ENCODE measurements around the gene CLIC3.

DNA sequence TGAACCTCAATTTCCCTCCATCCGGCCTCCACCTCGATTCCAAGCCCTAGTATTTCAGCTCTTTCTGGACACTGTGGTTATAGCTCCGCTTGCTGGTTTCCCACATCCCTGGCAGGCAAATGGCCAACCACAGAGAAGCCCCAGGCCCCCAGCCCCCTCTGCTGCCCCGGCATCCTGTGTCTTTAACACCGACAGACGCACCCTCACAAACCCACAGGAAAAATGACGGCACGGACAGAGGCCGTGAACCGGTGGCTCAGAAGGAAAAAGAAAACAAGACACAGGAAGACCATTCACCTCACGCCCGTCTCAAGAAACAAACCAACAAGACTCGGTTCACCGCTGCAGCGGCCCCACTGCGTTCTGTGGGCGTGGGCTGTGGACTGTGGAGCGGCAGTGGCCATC, 1.5 kb upstream of the CLIC3 start:
- TF ChIP-seq, protein P1, sequence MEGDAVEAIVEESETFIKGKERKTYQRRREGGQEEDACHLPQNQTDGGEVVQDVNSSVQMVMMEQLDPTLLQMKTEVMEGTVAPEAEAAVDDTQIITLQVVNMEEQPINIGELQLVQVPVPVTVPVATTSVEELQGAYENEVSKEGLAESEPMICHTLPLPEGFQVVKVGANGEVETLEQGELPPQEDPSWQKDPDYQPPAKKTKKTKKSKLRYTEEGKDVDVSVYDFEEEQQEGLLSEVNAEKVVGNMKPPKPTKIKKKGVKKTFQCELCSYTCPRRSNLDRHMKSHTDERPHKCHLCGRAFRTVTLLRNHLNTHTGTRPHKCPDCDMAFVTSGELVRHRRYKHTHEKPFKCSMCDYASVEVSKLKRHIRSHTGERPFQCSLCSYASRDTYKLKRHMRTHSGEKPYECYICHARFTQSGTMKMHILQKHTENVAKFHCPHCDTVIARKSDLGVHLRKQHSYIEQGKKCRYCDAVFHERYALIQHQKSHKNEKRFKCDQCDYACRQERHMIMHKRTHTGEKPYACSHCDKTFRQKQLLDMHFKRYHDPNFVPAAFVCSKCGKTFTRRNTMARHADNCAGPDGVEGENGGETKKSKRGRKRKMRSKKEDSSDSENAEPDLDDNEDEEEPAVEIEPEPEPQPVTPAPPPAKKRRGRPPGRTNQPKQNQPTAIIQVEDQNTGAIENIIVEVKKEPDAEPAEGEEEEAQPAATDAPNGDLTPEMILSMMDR (IDR thresholded peaks at IDR 0.05; ENCODE audit: low read depth, low read length): no peak
- no peak for TF ChIP-seq EZH2phosphoT487 (IDR thresholded peaks at IDR 0.05; ENCODE audit: low read depth)
